ENCODE results near the gene FAT3. TPM values are rescaled to one million over a fixed set of nuclear protein-coding genes. Genes with fewer than 3 reads are reported as not detected.

The FAT3 gene
- total and polyA plus RNA-seq, 5 experiments from 2014 or later: not detected

DNA sequence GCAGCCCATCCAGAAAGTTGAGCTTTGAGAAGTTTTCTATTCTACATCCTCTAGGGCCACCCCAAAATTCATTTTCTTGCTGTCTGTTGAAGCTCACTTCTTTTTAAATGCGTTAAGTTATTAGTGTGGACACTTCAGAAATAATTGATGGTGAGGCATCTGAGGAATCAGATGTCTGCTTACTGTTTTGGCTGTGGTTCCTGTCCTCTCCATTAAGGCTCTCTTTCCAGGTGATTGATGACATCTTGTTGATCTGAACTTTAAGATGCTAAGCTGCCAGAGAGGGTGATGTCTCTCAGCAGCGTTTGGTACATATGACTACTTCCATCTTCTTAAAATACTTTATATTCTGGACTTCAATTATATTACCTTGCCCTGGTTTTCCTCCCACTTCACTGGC, 45.2 kb downstream of the FAT3 start:
- H3K9me3 Mint-ChIP-seq: peaks cover 0 to 17% (median 3%) of the 10 kb centered on the region in 9 donors
- POLR2A ChIA-PET: no interaction called here
- DNase-seq (no peak), ATAC-seq (no peak)
- no peaks in the 10 kb centered on the region for H3K36me3 Mint-ChIP-seq
- no peak overlapping the region for H3K4me3 Mint-ChIP-seq
- no peaks in the 10 kb centered on the region for H3K27me3 Mint-ChIP-seq
- H3K4me1 Mint-ChIP-seq: no peaks in the 10 kb centered on the region
- H3K27ac Mint-ChIP-seq: no peak overlapping the region

DNA sequence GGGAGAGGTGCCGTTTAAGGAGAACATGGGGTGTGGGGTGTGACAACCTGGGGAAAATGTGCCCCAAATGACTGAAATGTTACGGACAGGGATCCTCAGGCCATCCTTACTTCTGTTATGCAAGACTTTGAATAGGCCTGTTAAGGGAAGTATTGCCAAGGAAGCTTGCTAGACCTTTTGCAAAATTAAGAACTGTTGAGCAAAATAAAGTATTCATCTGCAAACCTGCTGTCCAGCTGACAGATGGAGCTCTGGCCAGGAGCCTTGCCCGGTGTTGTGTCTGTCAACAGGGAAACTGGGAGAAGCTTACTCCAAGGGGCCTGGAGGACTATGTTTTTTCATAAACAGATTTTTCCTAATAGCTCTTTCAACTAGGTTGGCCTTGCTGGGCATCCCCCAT, 48.0 kb downstream of the FAT3 start:
- H3K9me3 Mint-ChIP-seq: peaks cover 0 to 27% (median 0%) of the 10 kb centered on the region in 9 donors
- no peak overlapping the region for H3K4me3 Mint-ChIP-seq
- no peak for ATAC-seq
- H3K27ac Mint-ChIP-seq: no peak overlapping the region
- peaks cover 0 to 6% (median 0%) of the 10 kb centered on the region in 5 donors for H3K27me3 Mint-ChIP-seq
- POLR2A ChIA-PET: no interaction called here
- no peaks in the 10 kb centered on the region for H3K4me1 Mint-ChIP-seq
- DNase-seq: no peak
- H3K36me3 Mint-ChIP-seq: no peaks in the 10 kb centered on the region
